ENCODE measurements around the gene ARID5B.

ARID5B gene

DNA sequence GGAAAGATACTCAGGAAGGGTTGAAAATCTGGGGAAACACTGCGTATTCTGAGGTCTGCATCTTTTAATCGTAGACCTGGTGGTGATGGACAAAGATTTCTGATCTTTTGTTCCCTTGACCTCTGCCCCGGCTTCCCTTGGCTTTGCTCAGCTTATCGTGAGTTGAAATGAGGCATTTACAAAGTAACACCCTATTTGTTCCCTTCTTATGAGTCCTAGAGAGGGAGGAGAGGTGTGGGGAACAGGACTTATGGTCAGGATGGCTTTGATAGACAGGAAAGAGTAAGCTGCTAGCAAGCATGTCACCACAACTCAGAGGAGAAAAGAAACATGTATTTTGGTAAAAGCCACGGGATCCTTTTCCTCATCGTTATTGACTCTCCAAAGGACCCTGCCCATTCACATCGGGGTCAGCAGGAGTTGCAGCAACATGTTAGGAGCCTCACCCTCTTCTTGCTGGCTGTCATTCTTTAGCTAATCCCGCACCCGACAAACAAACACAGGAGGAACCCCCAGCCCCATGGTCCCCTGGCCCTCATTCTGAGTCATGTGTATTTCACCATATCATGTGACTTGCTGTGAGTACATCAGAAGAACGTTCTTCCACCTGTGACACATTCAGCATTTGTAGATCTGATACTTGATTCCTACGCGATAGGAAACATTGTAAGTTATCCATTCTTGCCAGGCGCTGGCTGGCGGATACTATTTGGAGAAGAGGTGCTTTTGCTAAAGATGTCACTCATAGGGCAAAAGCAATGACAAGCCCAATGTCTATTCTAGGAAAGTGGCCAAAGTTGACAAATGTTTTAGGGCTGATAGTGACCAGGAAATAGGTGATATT lies 197.0 kb downstream of the ARID5B start:
- no peak for DNase-seq (ENCODE audit: low spot score)

DNA sequence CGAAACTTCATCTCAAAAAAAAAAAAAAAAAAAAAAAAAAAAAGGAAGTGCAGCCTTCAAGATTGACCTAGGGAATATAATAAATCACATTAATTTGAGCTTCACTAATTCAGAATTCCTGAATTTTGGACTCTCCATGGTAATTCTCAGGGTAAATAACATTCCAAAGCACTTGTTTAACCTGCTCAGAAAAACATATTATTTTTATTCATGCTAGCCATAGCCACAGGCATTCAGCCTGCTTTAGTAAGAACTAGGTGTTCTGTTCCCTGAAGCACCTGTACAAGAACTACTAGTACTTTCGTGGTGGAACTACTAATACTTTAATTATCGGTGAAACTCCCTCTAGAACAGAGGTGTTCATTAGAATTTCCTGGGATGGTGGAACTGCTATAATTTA lies 197.8 kb downstream of the ARID5B start:
- DNase-seq (ENCODE audit: low spot score) = no peak

DNA sequence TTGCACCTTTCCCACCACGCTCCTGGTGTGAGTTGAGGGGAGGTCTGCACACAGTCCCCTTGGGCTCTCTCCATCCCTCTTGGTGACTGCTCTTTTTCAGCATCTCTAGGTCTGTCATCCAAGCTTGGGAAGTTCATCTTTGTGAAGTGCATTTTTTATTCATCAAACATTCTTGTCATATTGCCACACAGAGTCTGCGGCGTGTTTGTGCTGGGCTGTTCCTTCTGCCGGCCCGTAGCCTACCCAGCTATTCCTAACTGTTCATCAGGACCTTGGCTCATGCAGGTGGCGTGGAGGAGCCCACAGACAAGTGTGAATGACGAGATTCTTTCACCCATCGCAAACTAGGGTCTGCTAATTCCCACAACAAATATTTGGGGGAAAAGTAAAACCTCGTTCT lies 202.4 kb downstream of the ARID5B start:
- DNase-seq (ENCODE audit: low spot score) = no peak

DNA sequence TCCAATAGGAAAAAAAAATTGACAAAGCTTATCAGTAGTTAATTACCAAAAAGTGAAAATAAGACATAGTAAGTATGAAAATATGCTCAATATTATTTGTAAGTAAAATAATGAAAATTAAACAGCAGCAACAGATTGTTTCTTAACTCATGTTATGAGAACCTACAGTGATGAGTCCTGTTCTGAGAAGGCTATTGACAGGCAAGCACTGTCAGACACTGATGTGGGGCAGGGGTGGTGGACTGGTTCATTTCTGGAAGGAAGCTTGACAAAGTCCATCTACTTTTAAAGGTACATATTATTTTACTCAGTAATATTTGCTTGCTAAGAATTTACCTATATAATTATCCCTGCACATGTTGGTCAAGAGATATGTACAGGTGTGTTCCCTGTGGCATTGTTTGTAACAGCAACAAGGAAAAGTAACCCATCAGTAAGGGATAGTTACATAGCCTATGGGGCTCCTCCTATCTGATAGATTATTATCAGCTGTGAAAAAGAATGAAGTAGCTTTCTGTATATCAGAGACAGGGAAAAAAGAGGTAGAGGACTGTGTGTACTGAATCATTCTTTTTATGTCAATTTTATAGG lies 205.5 kb downstream of the ARID5B start:
- DNase-seq (ENCODE audit: low spot score) = no peak

DNA sequence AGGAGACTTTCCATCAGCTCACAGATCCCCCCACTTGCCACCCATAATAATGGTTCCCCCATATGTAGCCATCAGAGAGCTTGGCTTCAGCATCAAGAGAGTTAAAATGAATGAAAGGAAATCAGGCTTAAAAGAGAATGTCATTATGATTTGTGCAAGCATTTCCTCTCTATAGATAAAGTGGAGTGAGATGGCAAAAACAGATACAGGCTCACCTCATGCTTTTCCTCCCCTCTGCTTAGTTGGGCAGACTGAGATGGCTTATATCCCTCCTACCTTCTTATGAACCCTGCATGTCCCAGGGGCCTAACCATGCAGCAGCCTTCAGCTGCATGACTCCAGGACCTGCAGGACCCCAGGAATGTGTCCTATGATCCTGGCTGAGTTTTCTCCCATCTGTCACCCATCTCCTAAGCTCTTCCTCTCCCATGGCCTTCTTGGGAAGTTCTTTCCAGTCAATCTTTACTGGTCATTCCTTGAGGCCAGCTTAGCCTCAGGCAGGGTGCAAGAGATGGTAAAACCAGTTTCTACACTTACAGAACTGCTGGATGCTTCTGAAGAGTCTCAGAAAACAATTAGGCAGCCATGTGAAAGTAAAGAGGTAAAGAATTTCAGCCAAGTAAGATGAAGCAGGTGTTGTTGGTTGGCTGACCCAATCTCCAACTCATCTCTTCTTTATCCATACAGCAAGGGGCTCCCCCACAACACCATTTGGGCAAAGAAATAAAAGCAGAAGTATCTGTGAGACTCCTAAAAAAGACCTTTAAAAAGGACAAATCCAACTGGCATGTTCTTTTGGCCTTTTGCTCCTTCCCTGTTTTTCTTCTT lies 207.5 kb downstream of the ARID5B start:
- no peak for DNase-seq (ENCODE audit: low spot score)

DNA sequence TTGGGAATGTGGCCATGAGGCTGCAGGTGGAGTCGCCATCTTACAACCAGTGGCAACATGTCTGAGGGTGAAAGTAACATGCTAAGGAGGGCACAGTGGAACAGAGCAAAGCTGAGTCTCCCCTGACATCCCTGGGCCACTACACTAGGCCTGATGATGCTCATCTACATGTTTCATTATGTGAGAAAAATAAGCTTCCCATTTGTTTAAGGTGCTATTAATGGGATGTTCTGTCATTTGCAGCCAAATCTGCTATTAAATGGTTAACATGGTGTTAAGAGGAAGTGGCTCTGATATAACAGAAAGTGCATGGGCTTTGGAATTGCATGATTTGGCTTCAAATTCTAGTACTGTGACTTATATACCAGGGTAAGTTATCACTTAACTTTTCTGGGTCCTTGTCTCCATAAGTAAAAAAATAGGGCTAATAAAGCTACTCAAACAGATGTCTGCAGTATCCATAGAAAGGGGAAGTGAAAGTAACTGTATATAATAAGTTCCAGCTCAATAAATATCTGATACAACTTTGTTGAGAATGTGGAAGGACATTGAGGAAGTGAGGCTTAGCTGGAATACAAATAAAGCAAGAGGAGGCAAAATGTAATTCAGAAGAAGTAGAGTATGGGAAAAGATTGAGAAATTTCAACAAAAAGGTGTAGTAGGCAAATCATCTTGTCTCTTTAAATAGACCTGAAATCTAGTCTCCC lies 208.2 kb downstream of the ARID5B start:
- DNase-seq (ENCODE audit: low spot score) = peak; percentile 39

DNA sequence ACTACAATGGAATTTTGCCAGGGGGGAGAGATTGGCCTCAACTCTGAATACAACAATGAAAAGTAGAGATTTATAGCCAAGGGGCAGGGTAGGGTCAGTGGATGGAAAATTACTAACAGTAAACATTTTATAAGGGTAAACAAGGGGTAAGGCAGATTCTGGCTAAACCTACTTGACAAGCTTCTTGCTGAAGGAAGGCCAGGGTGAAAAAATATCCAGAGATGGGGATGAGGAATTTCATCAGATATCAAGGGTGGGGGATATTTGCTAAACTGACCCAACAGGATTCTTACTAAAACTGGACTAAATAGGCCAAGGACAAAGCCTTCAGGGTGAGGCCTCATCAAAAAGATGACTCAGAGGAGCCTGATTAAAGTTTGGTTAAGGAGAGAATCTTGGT lies 210.8 kb downstream of the ARID5B start:
- no peak for DNase-seq (ENCODE audit: low spot score)

DNA sequence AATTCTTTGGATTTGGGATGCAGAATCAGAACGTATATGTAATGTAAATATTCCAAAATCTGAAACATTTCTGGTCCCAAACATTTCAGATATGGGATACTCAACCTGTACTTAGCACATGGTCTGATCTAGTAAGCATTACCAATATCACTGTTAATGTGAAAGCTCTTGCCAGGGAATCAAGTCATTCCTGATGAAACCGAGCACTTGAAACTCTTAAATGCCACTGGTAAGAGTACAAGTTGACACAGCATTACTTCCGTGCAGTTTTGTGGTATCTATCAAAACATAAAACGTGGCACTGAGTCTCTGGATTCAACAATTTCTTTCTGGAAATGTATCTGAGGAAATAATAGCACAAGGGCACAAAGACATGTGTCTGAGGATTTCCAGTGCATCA lies 211.5 kb downstream of the ARID5B start:
- DNase-seq (ENCODE audit: low spot score) = no peak

DNA sequence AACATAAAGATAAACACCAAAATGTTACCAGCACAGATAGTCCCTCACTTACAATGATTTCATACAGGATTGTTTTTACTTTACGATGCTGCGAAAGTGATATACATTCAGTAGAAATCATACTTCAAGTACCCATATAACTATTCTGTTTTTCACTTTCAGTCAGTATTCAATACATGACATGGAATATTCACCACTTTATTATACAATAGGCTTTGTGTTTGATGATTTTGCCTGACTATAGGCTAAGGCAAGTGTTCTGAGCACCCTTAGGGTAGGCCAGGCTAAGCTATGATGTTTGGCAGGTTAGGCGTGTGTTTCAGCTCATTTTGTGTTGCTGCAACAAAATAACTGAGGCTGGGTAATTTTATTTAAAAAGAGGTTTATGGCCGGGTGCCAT lies 212.2 kb downstream of the ARID5B start:
- DNase-seq (ENCODE audit: low spot score) = no peak

DNA sequence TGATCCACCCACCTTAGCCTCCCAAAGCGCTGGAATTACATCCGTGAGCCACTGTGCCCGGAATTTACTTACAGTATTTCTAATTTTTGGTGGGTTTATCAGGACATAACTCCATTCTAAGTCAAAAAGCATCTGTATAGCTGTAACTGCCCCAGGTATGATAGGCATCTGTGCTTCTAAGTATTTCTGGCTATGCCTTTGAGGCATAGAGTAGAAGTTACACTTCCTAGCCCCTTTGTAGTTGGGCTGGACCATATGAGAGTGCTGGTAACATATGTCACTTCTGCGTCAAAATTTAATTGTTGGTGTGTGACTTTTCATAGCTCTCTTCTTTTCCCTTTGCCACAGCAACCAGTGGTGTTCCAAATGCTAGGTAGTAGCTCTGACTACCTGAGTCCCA lies 213.8 kb downstream of the ARID5B start:
- no peak for DNase-seq (ENCODE audit: low spot score)

DNA sequence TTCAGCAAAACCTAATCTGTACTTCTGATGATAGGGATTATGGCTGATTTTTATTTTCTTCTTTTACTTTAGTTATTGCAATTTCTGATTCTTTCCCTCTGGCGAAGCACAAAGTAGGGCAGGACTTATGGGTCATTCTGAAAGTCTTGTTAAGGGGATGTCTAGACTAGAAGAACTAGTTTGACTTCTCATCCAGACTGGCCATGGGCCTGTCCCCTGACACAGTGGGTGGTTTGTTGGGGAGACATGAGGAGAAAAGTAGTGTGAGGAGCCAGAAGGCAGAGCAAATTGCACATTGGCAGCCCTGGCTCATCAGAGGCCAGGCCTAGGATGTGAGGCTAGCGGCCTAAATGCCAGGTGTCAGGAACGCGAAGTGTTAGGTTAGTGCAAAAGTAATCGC lies 214.3 kb downstream of the ARID5B start:
- DNase-seq (ENCODE audit: low spot score) = no peak

DNA sequence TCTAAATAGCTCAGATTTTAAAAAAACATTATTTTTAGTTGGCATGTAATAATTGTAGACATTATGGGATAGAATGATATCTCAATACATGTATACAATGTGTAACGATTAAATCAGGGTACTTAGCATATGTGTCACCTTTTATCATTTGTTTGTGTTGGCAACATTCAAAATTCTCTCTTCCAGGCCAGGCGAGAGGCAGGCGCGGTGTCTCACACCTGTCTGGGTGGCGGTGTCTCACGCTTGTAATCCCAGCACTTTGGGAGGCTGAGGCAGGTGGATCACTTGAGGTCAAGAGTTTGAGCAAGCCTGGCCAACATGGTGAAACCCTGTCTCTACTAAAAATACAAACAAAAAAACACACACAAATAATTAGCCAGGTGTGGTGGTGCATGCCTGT lies 215.4 kb downstream of the ARID5B start:
- DNase-seq (ENCODE audit: low spot score) = no peak

DNA sequence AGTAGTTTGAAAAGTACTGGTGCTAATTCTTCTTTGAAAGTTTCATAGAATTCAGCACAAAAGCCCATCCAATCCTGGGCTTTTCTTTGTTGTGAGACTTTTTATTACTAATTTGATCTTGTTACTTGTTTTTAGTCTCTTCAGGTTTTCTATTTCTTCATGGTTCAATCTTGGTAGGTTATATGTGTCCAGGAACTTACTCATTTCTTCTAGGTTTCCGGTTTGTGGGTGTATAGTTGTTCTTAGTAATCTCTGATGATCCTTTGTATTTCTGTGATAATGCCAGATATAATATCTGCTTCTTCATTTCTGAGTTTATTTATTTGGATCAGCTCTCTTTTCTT lies 219.7 kb downstream of the ARID5B start:
- no peak for DNase-seq (ENCODE audit: low spot score)

DNA sequence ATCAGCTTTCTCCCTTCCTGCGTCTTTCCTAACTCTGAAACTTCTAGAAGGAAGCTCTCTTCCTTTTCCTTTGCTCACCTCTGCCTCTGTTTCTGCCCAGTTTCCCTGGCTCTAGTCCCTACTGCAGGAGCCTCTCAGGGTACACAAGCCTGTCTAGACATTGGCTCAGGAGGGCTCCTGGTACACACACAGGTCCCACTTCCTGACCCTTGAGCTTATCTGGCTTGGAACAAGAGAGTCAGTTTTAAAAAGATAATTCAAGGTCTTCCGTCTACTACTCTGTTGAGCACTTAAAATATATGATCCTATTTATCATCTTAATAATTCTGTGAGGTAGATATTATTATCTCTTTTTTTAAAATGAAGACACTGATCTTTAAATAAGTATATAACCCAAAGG lies 226.5 kb downstream of the ARID5B start:
- DNase-seq (ENCODE audit: low spot score) = no peak

DNA sequence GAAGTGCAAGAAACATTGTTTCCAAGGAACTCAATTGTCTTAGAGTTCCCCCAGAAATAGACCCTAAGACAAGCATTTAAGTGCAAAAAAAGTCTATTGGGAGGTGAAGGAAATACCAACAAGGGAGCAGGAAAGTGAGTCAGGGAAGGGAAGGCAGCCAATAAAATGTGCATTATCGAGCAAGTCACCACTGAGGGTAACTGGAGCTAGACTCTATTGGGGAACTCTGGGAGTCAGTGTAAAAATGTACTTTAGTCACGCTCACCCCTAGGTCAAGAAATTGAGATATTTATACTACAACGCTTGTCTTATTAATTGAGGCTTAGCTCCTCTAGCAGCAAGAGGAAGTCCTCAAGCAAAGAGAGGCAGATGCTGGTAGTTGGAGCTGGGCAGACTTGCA lies 229.4 kb downstream of the ARID5B start:
- no peak for DNase-seq (ENCODE audit: low spot score)

DNA sequence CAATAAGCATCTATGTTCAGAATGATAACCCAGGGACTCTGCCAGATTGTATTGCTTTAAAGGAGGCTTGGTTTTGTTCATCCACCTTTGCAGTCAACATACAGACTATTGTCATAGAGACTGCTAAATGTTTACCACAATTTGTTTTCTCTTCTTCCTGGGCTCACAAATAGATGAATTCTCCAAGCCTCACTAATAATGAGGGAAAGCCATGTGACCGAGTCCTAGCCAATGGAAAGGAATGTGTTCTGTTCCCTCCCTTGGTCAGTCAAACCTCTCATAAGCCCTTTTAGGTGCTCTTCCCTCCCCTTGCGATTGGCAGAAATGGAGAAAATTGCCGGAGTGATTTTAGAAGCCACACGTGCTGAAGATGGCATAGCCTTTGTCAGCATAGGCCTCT lies 230.2 kb downstream of the ARID5B start:
- DNase-seq (ENCODE audit: low spot score) = no peak

DNA sequence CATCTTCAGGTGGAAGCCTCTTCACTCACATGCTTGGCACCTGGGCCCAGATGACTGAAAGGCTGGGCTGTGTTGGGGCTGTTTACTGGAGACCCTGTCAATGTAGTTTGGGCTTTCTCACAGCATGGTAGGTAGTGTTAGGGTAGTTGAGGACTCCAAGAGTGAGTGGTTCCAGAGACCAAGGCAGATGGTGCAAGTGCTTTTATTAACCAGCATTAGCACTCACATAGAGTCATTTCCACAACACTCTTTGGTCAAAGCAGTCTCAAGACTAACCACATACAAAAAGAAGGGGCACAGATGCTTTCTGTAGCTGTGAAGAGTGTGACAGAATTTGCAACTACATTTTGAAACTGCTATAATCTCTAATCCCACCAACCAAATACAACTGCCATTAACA lies 232.1 kb downstream of the ARID5B start:
- no peak for DNase-seq (ENCODE audit: low spot score)

DNA sequence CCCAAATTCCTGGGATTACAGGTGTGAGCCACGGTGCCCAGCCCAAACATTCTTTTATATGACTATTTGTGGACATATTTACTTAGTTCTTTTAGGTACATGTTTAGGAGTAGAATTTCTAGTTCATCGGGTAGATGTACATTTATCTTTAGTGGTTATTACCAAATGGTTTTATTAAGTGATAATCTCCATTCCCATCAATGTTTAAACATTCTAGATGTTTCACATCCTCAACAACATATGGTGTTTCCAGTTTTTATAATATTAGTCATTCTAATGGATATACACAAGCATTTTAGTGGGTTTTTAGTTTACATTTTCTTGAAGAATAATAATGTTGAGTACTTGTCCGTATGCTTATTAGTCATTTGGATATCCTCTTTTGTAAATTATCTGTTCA lies 235.4 kb downstream of the ARID5B start:
- DNase-seq (ENCODE audit: low spot score) = no peak

Data from pons (tissue), 1 donor.